HG02973 (cell line): ENCODE data around the gene MTREX.

Experiments
- ATAC-seq: cut with Tn5 transposase; IDR thresholded peaks from one replicate; pipeline ENCODE4 v1.9.1; 2021; ENCODE audit warnings: moderate library complexity; ENCODE audit not compliant: unreplicated experiment

MTREX gene

GRCh38 chr5:55469839-55470238, 162.1 kb downstream of the MTREX start:
- ATAC-seq, result no peak

GRCh38 chr5:55470282-55470681, 162.5 kb downstream of the MTREX start:
- no peak for ATAC-seq

GRCh38 chr5:55471468-55471867, 163.7 kb downstream of the MTREX start:
- ATAC-seq, result no peak

GRCh38 chr5:55472642-55473041, 164.9 kb downstream of the MTREX start:
- no peak for ATAC-seq
